SW 1271 (cell line): ENCODE data around the gene PPP2R3B.
"Not testable (repeated sequence)": the region's sequence is repeated elsewhere in the genome, so short reads cannot be mapped to it uniquely, and the experiment has no call there.

ENCODE experiments used
- DNase-seq, 2 experiments: peaks; one replicate each; lab custom pipeline; 2025; lab: John Stamatoyannopoulos, UW

PPP2R3B gene

DNA sequence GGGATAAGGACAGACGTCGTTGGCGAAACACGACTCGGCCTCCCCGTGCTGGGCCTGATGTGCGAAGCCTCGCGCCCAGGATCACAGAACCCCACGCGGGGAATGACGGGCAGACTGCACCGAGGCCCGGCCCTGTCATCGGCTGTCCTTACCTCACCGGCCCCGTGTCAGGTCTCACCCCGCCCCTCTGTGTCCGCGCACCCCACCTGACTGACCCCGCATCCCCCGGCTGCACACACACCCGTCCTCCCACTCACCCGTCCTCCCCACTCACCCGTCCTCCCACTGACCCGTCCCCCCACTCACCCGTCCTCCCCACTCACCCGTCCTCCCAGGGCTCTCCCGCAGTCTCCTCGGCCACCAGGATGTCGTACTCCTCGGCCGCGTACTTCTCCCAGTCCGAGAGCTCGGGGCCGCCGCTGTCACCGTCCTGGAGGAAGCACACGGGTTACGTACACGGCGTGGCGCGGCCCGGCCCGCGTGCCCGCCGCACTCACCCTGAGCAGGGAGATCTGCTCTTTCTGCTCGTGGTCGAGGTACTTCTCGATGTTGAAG, 48.3 kb downstream of the PPP2R3B start:
- no peak for DNase-seq

DNA sequence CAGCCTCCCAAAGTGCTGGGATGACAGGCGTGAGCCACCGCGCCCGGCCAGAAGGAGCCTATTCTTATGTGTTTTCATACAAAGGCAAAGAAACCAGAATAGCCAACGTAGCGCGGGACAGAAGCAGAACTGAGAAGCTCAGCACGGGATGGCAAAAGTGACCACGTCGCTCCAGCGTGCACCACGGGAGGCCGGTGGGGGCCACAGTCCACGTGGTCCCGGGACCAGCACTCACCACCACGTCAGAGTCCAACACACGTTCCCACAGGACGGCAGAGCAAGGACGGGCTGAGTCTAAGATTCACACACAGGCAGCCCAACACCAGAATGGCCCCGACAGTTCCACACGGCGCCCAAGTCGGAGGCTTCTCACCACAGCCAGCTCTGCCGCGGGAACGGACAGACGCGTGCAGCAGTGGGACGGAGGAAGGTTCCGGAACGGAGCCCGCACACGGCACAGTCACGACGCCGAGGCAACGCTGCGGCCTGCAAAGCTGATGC, 49.3 kb downstream of the PPP2R3B start:
- no peak for DNase-seq

DNA sequence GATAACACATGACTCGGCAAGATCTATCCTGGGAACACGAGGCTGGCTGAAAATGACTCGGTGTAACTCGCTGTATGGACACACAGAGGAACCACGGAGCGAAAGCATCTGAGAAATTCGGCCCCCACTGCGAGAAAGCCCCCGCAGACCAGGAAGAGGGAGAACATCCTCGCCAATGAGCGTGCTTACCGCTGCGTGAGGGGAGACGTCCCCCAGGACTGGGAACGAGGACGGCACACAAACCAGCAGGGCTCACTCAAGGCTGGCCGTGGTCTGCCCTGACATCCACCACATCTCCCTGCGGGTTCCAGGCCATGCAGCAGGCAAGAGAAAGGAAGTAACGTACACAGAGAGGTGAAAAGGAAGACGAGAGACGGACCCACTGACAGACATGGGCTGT, 50.5 kb downstream of the PPP2R3B start:
- DNase-seq = no peak

DNA sequence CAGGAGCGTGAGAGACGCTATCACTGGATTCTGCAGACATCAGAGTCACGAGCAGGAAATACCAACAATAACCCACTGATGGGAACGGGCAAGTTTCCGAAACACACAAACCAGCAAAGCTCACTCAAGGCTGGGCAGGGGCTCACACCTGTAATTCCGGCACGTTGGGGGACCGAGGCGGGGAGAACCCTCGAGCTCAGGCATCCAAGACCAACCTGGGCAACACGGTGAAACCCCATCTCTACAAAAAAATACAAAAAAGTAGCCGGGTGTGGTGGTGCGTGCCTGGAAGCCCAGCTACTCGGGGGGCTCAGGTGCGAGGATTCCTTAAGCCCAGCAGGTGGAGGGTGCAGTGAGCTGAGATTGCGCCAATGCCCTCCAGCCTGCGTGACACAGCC, 51.0 kb downstream of the PPP2R3B start:
- DNase-seq = no peak

DNA sequence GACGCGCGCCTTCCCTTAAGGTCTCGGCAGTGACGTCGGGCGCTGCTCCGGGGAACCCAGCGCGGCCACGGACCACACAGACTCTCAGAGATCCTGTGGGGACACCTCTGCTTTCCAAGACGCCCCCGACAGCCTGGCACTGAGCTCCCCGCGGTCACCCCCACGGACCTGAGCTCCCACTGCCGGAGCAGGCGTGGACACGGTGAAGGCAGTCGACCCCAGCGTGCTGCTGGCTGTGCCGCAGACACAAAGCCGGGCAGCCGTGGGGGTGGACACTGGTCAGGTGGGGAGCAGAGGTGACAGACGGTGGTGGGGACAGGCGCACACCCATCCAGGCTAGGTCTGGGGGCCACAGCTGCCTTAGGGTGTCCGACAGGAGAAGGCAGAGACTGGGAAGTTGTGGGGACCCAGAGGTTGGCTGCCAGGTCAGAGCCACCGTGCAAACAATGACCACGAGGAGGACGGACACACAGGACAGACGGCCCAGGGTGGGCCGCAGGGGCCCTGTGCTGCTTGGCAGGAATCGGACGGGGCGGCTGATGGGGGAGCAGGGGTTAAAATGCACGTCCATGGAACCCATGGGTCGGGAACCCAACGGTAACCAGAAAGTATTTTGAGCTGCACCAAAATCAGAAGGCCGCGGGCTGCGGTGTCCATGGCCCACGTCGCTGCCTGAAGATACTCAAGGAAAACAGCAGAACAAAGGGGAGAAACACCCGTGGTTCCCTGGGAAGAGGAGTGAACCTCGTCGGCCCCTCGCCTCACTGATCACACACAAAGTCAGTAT, 51.5 kb downstream of the PPP2R3B start:
- DNase-seq = no peak

DNA sequence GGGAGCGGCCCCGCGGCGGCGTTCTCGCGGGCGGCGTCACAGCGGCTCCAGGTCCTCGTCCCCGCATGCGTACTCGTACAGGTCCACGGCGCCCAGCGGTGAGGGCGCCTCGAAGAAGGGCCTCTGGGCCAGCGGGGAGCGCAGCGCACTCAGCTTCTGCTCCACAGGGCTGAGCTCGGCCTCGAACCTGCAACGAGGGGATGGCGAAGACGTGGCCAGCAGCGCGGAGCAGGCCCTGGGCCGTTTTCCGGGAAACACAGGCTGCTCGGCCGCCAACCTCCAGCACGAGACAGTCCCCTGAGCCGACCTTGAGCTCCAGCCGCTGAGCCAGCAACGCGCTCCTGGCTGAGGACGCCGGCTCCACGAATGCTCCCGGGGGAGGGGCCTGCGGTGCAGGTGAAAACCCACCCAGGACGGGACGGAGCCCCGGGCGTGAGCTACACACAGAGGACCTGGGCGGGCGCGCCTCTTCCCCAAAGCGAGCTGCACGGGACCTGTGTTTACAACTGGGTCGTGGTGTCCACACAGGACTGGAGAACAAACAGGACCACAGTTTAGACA, 52.3 kb downstream of the PPP2R3B start:
- no peak for DNase-seq

DNA sequence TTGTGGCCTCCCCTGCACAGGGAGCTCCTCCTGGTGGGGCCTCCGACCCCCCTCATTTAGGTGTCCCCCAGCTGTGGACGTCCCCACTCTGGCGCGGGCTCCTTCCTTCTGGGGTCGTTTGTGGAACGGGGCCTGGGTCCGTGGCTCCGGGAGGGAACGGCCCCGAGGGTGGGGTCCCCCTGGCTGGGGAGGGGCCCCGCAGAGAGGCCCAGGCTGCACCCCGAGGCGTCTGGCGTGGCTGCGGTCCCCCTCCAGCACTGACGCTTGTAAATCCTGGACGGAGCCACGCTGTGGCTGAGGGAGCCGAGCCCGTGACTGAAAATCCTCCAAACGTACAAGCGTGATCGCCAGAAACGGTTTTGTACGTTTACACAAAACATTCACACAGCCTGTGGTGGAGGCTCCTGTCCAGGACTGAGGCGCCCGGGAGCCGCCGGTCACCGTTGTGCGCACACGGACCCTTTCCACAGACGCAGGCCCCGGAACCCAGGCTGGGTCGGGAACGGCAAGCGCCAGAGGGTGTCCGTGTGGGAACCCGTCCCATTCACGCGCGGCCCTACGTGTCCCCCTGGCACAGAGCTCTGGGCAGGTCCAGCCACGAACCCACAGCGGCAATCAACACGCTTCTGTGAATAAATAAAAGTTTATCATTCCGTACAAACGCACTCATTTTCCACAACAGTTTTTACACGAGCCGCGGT, 52.9 kb downstream of the PPP2R3B start:
- DNase-seq = no peak

DNA sequence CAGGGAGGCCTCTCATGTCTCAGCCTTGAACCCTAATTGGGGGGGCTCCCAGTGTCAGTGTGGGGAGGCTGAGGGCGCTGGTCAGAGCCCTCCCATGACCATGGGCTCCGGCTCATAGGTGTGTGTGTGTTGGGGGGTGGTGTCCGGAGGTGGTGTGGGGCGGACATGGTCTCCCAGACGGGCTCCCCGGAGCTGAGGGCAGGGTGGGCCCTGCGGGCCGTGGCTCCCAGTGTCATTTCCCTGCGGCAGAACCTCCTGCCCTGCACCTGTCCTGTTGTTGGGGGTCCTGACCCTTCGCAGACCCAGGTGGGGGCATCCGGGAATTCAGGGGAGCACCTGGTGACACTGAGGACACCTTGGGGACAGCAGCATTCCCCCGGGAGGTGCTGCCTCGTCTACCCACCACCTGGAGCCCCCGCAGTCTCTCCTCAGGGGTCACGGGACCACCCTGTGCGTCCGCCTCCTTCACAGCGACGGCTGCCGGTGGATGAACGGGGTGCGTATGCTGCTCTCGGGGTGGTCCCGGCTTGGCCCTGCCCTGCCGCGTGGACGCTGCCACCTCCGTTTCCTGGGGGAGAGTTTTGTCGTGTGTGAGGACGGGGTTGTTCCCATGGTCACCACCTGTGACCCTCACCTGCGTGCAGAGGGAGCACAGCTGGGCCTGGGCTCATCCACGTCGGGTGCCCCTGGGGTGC, 53.6 kb downstream of the PPP2R3B start:
- DNase-seq = no peak

DNA sequence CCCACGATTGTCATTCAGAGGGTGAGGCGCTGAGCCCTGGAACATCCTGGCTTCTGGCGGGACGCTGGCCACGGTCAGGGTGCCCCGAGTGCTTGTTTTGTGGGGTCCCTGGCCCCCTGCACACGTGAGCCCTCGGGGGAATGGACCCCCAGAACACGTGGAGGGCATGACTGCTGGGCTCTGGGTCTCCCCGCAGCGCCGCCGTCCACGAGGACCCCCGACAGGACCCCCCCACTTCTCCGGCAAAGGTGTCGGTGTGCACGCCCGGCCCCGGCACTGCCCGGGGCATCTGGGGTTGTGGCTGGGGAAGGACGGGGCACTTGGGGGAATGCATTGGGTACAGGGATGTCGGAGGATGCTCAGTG, 54.2 kb downstream of the PPP2R3B start:
- DNase-seq = no peak

DNA sequence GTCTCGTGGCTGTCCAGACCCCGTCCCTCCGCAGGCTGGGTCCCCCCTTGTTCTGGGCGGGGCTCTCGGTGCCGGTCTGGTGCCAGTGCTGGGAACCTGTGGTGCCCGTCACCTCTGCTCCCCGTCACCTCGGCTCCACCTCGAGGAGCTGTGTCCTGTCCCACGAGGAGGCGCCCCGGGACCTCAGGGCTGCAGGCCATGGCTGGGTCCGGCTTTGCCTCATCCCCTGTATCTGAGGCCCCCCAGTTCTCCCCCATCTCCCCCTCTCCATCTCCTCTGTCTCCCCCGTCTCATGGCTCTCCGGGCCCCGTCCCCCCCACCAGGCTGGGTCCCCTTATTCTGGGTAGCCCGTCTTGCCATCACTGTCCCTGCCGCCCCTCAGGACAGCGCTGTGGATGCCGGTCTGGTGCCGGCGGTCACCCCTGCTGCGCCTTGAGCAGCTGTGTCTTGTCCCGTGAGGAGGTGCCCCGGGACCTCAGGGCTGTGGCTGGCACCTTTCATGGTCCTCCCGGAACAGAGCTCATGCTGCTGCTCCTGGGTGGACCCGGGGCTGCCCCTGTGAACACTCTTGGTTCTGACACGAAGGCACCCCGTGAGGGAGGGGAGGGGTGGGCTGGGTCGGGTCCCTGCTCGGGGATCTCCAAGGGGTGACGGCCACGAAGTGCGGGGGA, 54.7 kb downstream of the PPP2R3B start:
- no peak for DNase-seq

DNA sequence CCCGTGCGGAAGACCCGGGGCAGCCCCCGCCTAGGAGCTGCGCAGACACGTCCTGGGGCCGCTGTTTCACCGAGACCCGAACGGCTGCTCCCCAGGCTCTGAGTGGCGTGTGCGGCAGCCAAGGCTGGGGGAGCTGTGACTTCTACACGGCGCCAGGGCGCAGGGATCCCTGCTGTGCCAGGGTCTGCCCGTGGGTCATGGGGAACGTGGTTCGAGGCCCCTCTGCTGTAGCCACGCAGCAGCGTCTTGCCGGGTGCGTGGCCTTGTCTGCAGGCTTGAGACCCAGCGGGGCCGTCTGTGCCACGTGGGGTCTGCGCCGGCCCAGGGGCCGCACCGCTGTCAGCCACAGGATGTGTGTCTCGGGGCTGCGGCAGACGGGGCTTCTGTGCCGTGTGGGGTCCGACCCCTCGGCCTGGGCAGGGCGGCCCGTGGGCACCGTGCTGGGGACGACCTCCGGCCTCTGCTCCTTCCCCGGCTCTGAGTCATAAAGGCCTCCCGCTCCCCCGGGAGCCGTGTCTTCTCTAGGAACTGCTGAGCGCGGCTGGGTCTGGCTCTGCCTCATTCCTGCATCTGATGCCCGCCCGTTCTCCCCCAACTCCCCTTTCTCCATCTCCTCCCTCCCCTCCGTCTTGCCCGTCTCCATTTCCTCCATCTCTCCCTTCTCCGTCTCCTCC, 55.4 kb downstream of the PPP2R3B start:
- DNase-seq = no peak

DNA sequence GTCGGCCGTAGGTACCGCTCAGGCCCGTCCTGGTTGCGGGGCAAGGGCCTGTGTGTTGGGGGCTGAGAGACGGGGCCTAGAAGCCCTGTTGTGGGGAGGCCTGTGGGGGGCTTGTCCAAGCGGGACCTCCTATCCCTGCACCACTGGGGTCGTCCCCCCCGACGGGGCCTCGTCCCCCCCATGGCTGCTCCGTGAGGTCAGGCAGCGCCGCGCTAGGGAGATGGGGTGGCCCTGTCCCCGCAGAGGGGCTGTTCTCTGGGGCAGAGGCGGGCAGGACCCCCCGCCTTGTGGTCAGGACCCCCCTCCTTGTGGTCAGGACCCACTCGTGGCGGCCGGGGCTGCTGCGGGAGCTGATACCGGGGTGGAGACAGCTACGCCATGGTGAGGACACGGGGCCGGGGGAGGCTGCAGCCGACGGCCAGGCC, 56.0 kb downstream of the PPP2R3B start:
- no peak for DNase-seq

DNA sequence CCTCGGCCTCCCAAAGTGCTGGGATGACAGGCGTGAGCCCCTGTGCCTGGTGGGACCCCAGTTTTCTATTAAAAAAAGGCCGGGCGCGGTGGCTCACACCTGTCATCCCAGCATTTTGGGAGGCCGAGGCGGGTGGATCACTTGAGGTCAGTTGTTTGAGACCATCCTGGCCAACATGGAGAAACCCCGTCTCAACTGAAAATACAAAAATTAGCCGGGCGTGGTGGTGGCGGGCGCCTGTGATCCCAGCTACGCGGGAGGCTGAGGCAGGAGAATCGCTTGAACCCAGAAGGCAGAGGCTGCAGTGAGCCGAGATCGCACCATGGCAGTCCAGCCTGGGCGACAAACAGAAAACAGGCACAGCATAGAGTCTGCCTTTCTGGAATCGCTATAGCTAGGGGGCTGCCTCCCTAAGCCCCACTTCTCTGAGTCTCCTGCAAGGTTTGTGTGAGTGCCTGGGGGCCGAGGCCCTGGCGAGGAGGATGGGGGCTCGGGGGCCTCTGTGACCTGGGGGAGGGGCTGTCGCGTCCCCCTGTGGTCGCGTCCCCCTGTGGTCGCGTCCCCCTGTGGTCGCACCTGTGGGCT, 56.5 kb downstream of the PPP2R3B start:
- DNase-seq = not testable (repeated sequence)

DNA sequence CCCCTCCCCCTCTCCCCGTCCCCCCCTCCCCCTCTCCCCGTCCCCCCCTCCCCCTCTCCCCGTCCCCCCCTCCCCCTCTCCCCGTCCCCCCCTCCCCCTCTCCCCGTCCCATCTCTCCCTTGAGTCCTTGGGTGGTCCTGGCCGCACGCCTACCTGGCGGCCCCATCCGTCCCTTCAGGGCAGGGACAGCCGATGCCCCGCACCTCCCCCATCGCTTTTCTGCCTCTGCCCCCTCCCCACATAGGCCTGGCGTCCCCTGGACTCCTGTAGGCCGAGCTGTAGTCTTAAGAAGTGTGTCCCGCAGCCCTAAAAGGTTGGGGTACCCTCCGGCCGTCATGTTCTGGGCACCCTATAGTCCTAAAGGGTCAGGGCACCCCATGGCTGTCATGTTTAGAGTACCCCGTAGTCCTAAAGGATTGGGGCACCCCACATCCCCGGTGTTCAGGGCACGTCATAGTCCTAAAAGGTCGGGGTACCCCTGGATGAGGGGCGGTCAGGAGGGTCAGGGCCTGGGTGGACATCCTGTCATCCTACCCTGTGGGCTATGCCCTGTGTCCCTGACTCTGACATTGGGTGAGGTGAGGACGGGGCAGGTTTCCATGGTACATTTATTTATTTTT, 57.3 kb downstream of the PPP2R3B start:
- no peak for DNase-seq

DNA sequence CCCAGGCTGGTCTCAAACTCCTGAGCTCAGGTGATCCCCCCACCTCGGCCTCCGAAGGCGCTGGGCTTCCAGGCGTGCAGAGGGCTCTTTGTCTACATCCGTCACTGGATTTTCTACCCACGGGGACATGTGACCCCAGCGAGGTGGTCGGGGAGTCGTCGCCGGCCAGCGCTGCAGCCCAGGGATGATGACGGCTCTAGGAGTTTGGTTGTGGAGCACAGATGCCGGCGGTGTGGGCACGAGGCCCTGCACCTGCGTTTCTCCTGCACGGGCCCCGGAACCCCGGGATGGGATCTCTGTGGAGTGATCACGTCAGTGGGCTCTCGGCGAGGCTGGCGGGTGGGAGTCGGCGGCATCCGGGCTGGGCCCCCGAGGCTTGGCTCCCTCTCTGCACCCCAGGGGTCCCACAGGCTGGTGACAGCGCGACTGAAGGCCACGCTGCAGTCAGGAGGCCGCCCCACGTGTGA, 59.0 kb downstream of the PPP2R3B start:
- no peak for DNase-seq

DNA sequence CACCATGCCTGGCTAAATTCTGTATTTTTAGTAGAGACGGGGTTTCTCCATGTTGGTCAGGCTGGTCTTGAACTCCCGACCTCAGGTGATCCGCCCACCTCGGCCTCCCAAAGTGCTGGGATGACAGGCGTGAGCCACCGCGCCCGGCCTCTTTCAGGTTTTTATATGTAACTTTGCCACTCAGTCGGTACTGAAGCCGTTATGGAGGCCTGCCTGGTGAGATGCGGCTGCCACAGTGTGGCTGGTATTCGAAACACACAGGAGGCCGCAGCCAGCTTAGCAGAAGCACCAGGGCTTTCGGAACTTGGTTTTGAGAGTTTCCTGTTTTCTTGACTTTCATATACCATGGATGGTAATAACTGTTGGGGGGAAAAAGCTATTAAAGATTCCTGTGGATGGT, 62.0 kb downstream of the PPP2R3B start:
- not testable (repeated sequence) for DNase-seq

DNA sequence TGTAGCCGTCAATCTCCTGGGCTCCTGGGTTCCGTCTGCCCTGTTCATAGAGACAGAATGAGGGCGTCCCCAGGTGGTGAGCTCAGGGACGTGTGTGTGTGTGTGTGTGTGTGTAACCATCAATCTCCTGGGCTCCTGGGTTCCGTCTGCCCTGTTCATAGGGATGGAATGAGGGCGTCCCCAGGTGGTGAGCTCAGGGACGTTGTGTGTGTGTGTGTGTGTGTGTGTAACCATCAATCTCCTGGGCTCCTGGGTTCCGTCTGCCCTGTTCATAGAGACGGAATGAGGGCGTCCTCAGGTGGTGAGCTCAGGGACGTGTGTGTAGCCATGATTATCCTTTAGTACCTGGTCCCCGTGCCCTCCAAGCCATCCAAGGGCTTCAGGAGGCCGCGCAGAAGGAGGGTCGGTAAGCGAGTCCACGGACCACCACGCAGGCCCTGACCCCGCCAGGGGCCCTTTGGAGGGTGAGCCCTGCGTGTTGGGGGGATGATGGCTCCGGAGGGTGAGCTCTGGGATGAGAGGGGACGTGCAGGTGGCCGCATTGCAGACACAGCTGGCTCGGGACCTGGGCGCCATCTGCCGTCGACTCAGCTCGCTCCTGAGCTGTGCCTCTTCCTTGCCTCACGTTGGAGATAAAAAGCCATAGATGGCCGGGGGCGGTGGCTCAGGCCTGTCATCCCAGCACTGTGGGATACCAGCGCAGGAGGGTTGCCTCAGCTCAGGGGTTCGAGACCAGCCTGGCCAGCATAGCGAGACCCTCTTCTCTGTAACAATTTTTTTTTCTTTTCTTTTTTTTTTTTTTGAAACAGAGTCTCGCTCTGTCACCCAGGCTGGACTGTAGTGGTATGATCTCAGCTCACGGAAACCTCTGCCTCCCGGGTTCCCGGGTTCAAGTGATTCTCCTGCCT, 62.7 kb downstream of the PPP2R3B start:
- no peak for DNase-seq

DNA sequence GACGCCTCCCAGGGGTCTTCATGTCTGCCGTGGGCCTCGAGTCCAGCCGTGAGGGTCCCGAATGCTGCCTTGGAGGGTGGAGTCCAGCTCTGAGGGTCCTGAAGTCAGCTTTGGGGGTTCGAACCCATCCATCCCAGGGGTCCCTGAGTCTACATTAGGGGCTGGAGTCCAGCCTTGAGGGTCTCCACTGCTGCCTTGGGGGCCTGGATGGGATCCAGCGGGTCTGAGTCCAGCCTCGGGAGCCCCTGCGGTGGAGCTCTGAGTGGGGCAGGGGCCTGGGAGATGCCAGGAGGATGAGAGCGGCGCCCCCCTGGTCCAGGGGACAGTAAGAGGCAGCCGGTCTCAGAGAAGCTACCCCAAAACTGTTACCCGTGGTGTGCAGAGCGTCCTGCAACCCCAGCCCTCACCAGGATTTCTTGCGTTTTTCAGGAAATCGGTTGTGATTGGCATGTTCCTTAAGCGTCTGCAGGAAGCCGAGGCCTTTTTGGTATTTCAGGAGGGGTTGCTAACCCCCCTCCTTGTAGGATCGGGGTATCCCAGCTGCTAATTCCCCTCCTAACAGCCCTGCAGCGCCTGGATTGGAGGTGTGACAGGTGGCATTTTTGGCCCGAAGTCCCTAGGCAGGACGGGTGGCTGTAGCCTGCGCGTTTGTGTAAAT, 66.5 kb downstream of the PPP2R3B start:
- no peak for DNase-seq
